Neuron (in vitro differentiated cells): ENCODE data around the gene SMARCD1.

Experiments
- H2AFZ ChIP-seq: one replicate; pipeline ENCODE4 v1.6.1; 2013; ENCODE audit warnings: low read depth, mild to moderate bottlenecking, inconsistent platforms, low read length, moderate library complexity
- H3K27me3 ChIP-seq: one replicate; pipeline ENCODE4 v1.6.1; 2013; ENCODE audit warnings: low read length; ENCODE audit not compliant: insufficient read depth
- H3K36me3 ChIP-seq: one replicate; pipeline ENCODE4 v1.6.1; 2013; ENCODE audit warnings: low read length; ENCODE audit not compliant: insufficient read depth
- H3K4me1 ChIP-seq: one replicate; pipeline ENCODE4 v1.6.1; 2013; ENCODE audit warnings: low read length; ENCODE audit not compliant: insufficient read depth
- H3K4me3 ChIP-seq: 2 replicates; pipeline ENCODE4 v1.5.1; 2013; ENCODE audit warnings: mild to moderate bottlenecking, low read length, moderate library complexity
- H3K9me3 ChIP-seq: one replicate; pipeline ENCODE4 v1.6.1; 2013; ENCODE audit warnings: low read length

Gene SMARCD1

DNA sequence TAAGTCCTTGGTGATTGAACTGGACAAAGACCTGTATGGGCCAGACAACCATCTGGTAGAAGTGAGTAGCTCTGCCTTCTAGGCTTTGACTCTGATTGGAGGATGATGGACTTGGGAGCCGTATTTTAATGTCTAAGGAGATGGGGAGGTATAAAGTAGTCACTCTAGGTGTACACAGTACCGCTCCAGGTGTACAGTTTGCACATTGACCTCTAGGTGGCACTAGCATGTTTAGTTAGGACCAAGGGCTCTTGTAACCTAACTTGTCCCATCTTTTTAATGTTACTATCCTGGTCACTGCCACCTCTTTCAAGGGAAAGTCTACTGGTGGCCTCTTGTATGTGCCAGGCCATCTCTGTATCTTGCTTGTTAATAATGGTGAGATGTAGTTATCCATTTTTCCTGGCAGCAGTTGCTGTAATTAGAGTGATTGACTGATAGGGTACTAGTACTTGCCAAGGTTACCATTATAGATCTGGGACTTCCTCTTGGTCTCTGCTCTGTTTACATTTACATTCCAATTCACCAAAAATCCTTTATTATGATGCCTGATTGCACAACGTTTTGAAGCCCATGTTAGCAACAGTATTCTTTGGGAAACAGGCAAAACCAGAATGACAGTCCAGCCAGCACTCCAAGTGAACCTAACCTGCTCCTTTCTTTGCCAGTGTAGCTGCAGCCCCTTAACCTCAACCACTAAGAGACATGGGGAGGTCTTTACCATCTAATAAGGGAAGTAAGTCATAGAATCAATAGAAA, 3.6 kb downstream of the SMARCD1 start:
- Histone ChIP-seq H3K36me3 (peaks cover 65% of the 10 kb centered on the region), H3K27me3 (no peaks in the 10 kb centered on the region), H3K4me3 (no peak overlapping the region), H3K9me3 (no peaks in the 10 kb centered on the region), H3K4me1 (peaks cover 22% of the 10 kb centered on the region), H2AFZ (no peak overlapping the region)

DNA sequence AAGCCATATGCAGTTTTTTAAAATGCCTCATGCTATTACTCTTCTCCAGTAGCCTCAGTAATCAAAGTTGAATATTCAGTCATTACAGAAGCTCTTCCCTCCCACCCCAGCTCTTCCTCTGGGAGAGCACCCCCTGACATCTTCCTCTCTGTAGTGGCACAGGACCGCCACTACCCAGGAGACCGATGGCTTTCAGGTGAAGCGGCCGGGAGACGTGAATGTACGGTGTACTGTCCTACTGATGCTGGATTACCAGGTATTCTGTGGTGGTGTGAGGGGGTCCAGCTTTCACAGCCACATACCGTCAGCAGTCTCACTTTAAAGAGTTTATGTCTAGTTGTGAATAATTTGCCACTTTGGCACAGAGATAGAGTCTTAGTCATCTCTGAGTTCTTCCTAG, 4.6 kb downstream of the SMARCD1 start:
- Histone ChIP-seq H3K36me3 (peaks cover 75% of the 10 kb centered on the region), H3K4me1 (peaks cover 16% of the 10 kb centered on the region), H3K27me3 (no peaks in the 10 kb centered on the region), H2AFZ (no peak overlapping the region), H3K4me3 (no peak overlapping the region), H3K9me3 (no peaks in the 10 kb centered on the region)

DNA sequence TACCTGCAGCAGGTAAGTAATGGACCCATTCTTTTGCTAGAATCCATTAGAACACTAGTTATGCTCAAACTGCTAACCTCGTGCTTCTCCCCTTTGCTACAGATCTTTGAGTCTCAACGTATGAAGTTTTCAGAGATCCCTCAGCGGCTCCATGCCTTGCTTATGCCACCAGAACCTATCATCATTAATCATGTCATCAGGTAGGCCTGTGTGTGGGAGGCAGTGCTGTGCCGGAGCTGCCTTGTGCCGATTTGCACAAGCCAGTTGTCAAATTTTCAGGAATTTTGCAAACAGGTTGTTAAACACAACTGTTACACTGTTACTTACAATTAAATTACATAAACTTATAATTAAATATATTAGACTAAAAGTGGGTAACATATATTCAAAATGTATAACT, 5.2 kb downstream of the SMARCD1 start:
- peaks cover 78% of the 10 kb centered on the region for H3K36me3 ChIP-seq
- H3K9me3 ChIP-seq, result no peaks in the 10 kb centered on the region
- H3K27me3 ChIP-seq, result no peaks in the 10 kb centered on the region

DNA sequence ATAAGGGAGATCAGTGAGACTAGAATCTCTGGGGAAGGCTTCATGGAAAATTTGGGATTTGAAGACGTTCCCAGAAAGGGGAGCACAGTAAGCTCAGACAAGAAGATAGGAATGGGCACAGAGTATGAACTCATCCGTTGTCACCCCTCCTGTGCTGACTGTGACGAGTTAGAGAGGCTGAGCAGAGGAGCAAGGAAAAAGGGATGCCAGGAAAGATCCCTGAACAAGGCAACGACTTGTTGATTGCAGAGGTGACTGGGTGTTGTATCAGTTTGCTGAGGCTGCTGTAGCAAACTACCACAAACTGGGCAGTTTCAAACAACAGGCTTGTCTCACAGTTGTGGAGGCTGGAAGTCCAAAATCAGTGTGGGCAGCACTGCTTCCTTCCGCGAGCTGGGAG, 12.8 kb downstream of the SMARCD1 start:
- Histone ChIP-seq H3K4me1 (no peaks in the 10 kb centered on the region), H3K27me3 (no peaks in the 10 kb centered on the region), H3K36me3 (peaks cover 73% of the 10 kb centered on the region), H3K4me3 (no peak overlapping the region), H3K9me3 (no peaks in the 10 kb centered on the region), H2AFZ (no peak overlapping the region)

More for the DNA sequence above, 5.2 kb downstream of the SMARCD1 start:
- Histone ChIP-seq H3K4me3 (no peak overlapping the region), H3K4me1 (peaks cover 16% of the 10 kb centered on the region), H2AFZ (no peak overlapping the region)

DNA sequence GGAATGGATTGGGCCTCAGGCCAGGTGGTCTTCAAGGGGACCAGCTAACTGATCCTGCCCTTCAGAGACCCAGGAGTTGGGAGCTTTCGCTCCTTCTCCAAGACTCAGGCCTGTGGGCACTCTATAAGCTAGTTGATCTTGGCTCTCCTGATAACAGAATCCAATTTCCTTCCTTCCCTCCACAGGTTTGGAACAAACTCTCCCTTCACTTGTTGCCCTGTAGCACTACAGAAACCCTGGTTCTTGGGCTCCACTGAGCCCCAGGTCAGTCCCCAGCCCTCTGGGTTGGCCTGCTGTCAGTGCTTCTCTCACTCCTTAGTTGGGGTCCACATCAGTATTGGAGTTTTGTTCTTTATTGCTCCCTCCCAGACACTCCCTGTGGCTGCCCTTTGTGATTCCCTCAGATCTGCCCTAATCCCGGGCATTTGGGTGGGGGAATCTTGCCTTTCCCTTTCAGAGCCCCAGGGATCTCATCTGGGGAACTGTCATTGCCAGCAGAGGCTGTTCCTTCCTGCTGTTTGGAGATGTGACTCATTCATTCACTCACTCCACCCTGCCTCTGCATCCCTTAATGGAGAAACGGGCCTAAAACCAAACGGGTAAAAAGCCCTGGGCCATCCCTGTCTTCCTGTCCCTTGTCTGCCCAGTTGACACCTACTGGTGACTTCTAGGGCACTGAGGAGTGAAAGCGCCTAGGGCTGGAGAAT, 14.3 kb downstream of the SMARCD1 start:
- Histone ChIP-seq H3K36me3 (peaks cover 58% of the 10 kb centered on the region), H3K4me1 (no peaks in the 10 kb centered on the region), H3K27me3 (no peaks in the 10 kb centered on the region), H2AFZ (no peak overlapping the region), H3K4me3 (no peak overlapping the region), H3K9me3 (no peaks in the 10 kb centered on the region)

DNA sequence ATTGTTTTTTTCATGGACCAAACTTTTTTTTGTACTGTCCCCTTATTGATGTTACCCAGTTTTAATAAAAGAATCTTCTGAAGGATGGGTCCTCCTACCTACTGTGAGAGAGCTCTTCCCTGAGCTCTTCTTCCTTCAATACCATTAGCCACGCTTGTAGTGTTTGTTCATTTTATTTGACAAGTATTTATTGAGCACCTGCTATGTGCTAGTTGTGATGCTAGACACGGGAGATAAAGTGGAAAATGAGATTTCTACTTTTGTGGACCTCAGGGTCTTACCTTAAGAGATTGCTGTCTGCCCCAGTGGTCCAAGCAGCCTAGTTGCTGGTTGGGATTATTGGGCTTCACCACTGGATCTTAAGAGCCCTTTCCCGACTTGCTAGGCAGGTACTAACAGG, 15.4 kb downstream of the SMARCD1 start:
- Histone ChIP-seq H2AFZ (no peak overlapping the region), H3K9me3 (no peaks in the 10 kb centered on the region), H3K36me3 (peaks cover 50% of the 10 kb centered on the region), H3K27me3 (no peaks in the 10 kb centered on the region), H3K4me1 (no peaks in the 10 kb centered on the region), H3K4me3 (no peak overlapping the region)

DNA sequence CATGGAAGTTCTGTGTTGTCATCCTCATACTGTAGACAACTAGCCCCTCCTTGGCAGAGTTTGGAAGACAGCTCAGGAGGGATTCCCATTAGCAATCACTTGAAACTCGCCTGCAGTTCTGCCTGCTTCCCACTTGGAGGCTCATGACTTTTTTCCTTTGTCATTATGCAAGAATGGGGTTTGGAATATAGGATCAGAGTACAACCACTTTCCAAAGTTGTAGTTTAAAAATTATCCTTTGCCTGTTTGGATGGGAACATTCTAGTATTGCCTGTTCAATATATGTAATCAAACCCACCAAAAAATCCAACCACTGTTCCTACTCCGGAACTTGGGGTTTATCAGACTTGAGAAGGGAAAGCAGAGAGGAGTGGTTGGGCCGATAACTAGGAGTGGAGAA, 16.5 kb downstream of the SMARCD1 start:
- Histone ChIP-seq H2AFZ (no peak overlapping the region), H3K9me3 (no peaks in the 10 kb centered on the region), H3K4me1 (peaks cover 4% of the 10 kb centered on the region), H3K36me3 (peaks cover 39% of the 10 kb centered on the region), H3K4me3 (no peak overlapping the region), H3K27me3 (no peaks in the 10 kb centered on the region)

DNA sequence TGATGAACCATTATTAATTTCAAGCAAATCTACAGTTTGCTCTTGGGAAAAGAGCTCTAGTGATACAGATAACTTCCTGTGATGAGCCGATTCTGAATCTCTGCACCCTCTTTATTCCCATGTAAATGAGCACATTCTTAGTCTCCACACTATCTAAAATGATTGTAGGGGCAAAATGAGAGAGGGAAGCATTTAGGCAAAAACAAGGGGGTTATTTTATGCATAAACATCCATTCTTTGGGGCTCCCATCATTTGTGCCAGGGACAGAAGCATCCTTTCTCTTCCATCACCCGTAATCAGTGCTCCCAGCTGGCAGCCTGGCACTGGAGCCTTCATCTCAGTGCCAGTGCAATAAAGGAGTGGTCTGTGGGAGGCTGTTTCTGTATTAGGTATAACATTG, 17.0 kb downstream of the SMARCD1 start:
- Histone ChIP-seq H2AFZ (no peak overlapping the region), H3K27me3 (no peaks in the 10 kb centered on the region), H3K4me3 (no peak overlapping the region), H3K9me3 (no peaks in the 10 kb centered on the region), H3K4me1 (peaks cover 4% of the 10 kb centered on the region), H3K36me3 (peaks cover 35% of the 10 kb centered on the region)

DNA sequence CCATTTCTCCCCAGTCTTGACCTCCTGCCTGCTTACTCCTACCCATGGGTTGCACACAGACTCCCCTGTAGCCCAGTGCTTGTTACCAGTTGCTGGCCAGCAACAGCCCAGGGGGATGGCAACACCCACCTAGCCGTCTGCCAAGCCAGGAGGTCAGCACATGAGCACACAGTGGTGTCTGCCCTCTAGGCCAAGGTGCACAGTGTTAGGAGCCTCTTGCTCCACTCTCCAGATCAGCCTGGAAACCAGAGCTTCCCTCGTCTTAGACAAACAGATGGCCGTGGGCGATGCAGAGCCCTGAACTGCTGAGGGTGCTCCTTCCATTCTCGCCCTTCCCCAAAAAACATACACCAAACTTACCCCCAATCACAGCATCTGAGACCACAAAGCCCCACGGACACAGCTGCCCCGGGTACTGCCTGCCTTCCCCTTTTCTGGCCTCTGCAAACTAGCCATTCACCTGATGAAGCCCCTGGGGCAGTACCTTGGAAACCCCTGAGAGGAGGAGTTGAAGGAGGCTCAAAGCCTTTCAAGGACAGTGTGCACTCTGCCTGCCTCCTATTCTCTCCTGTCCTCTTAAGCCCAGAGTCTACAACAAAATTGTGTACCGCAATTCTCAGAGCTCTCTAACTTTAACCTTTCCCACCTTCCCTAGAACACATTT, 17.6 kb downstream of the SMARCD1 start:
- Histone ChIP-seq H3K4me1 (peaks cover 4% of the 10 kb centered on the region), H2AFZ (no peak overlapping the region), H3K4me3 (no peak overlapping the region), H3K27me3 (no peaks in the 10 kb centered on the region), H3K36me3 (peaks cover 31% of the 10 kb centered on the region), H3K9me3 (no peaks in the 10 kb centered on the region)

DNA sequence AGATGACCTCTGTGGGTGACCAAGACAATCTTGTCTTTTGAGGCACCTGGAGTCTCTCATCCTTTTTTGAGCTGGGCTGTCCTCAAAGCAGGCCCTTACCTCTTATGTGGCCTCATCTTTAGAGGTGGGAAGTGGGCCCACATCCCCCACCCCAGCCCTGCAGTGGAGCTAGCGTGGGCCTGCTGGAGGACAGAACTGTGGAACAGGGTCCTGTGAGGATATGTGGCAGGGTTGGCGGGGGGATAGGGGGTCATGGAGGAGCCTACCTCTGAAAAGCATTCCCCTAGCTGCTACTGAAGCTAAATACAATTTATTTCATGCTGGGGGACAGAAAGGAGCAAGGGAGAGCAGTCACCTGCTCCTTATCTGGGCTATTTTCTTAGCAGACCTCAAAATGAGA, 18.2 kb downstream of the SMARCD1 start:
- peaks cover 4% of the 10 kb centered on the region for H3K4me1 ChIP-seq
- H3K9me3 ChIP-seq, result no peaks in the 10 kb centered on the region

DNA sequence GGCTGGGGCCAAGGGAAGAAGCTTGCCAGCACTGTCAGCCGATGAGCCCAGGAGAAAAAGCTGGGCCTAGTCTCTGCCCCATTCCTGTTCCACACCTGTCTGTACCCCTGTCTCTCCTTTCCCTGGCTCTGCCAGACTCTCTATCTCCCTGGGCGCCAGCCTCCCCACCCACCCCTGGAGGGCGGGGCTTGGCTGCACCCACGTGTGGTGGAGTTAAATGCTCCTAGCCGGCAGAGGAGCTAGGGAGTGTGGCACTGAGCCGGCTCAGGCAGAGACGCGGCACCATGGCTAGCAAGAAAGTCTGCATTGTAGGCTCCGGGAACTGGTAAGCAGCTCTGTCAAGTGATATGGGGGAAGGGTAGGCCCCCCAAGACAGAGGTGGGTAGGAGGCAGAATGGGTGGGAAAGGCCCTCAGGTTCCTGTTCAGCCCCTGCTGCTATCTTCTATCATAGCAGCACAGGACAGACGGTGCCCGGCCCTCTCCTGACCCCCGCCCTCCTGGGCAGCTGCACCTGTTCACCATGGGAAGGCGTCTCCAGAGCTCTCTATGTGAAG, 18.7 kb downstream of the SMARCD1 start, which contains the start of gene GPD1:
Gene GPD1 (plus strand): TSS at position 242 of the 555 bp plus-strand sequence. CDS start 43 bp downstream, at position 285.
- H3K27me3 ChIP-seq, result no peaks in the 10 kb centered on the region
- H3K36me3 ChIP-seq, result peaks cover 20% of the 10 kb centered on the region
- peaks cover 4% of the 10 kb centered on the region for H3K4me1 ChIP-seq
- no peaks in the 10 kb centered on the region for H3K9me3 ChIP-seq
- no peak within 1 kb of the TSS for H2AFZ ChIP-seq
- H3K4me3 ChIP-seq, result no peak within 1 kb of the TSS

More for the DNA sequence above, 18.2 kb downstream of the SMARCD1 start:
- H3K36me3 ChIP-seq, result peaks cover 25% of the 10 kb centered on the region
- no peak overlapping the region for H2AFZ ChIP-seq
- H3K4me3 ChIP-seq, result no peak overlapping the region
- H3K27me3 ChIP-seq, result no peaks in the 10 kb centered on the region

DNA sequence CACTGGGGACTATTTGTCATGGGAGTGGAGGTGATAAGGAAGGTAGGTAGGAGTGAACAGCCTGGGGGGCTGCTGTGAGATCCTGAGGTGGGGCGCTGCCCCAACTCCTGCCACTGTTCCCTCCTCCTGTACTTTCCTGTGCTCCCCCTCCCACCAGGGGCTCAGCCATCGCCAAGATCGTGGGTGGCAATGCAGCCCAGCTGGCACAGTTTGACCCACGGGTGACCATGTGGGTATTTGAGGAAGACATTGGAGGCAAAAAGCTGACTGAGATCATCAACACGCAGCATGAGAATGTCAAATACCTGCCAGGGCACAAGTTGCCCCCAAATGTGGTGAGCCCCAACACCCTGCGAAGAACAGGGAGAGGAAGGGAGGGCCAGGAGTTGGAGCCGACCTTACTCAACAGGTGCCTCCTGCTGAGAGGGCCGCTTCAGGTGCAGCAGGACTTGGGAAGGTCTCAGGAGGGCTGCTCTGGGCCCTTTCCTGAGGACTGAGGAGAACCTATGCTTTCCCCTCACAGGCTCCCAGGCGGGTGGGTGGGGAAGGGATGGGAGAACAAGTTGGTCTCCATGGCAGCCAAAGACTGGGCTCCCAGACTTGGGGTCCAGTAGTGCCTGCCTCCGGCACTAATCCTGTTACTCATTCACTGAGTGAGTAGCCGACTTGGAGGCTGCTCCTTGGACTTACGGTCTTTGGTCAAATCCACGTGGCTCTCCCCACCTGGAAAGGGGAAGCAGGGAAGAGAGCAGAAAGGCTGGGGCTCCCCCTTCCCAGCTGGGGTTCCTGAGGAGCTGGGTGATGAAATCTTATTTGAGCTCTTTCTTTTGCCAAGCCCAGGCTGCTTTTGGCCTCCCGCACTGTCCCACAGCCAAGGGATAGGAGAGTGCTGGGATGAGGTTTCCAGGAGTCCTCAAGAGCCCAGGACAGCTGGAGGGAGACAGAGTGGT, 19.6 kb downstream of the SMARCD1 start:
- H3K4me1 ChIP-seq, result peaks cover 4% of the 10 kb centered on the region
- no peaks in the 10 kb centered on the region for H3K27me3 ChIP-seq
- no peak overlapping the region for H3K4me3 ChIP-seq
- no peak overlapping the region for H2AFZ ChIP-seq
- H3K36me3 ChIP-seq, result peaks cover 11% of the 10 kb centered on the region
- H3K9me3 ChIP-seq, result no peaks in the 10 kb centered on the region
